WTC11 (cell line): ENCODE results near the gene ABLIM3.

Source experiments
- CREB1 ChIP-seq: sonication (generic); formaldehyde crosslinking; IDR thresholded peaks from 2 replicates; pipeline ENCODE4 v1.8.0; 2023; ENCODE audit warnings: mild to moderate bottlenecking, missing genetic modification reagents
- ELF4 ChIP-seq: sonication (generic); formaldehyde crosslinking; IDR thresholded peaks from 2 replicates; pipeline ENCODE4 v1.8.1; 2022; ENCODE audit warnings: low read depth, mild to moderate bottlenecking, moderate library complexity, missing genetic modification reagents
- EMX1 ChIP-seq: fragments of 250-450 bp; sonication (Bioruptor Pico); IDR thresholded peaks from 2 replicates; pipeline ENCODE4 v1.8.0; 2021; ENCODE audit warnings: mild to moderate bottlenecking
- FOXK1 ChIP-seq: sonication (generic); formaldehyde crosslinking; IDR thresholded peaks from 2 replicates; pipeline ENCODE4 v1.8.0; 2022; ENCODE audit warnings: mild to moderate bottlenecking, moderate library complexity, missing genetic modification reagents
- JUN ChIP-seq: sonication (generic); formaldehyde crosslinking; IDR thresholded peaks from 2 replicates; pipeline ENCODE4 v1.8.0; 2023; ENCODE audit warnings: mild to moderate bottlenecking, missing genetic modification reagents
- NFYB ChIP-seq: sonication (generic); formaldehyde crosslinking; conservative IDR thresholded peaks from 2 replicates; pipeline ENCODE4 v1.8.0; 2022; ENCODE audit warnings: low read depth, missing genetic modification reagents
- NR1H2 ChIP-seq: sonication (generic); formaldehyde crosslinking; IDR thresholded peaks from 2 replicates; pipeline ENCODE4 v1.9.0; 2021; ENCODE audit warnings: mild to moderate bottlenecking, moderate library complexity, missing genetic modification reagents
- SMAD3 ChIP-seq: sonication (generic); formaldehyde crosslinking; IDR thresholded peaks from 2 replicates; pipeline ENCODE4 v1.8.0; 2022; ENCODE audit warnings: missing genetic modification reagents, mild to moderate bottlenecking, borderline replicate concordance
- ZNF263 ChIP-seq: sonication (generic); formaldehyde crosslinking; IDR thresholded peaks from 2 replicates; pipeline ENCODE4 v1.8.1; 2022; ENCODE audit warnings: low read depth, mild to moderate bottlenecking, moderate library complexity, missing genetic modification reagents
- ZNF317 ChIP-seq: sonication (generic); formaldehyde crosslinking; IDR thresholded peaks from 2 replicates; pipeline ENCODE4 v1.8.1; 2023; ENCODE audit warnings: low read depth, mild to moderate bottlenecking, moderate library complexity, missing genetic modification reagents, borderline replicate concordance
- TF ChIP-seq, protein P1 (sequence below): fragments of 200-600 bp; IDR thresholded peaks from 2 replicates; pipeline ENCODE4 v1.8.0; 2022; ENCODE audit warnings: antibody characterized with exemption
- TF ChIP-seq, protein P2 (sequence below): sonication (generic); formaldehyde crosslinking; IDR thresholded peaks from 2 replicates; pipeline ENCODE4 v1.8.0; 2022; ENCODE audit warnings: missing genetic modification reagents

DNA sequence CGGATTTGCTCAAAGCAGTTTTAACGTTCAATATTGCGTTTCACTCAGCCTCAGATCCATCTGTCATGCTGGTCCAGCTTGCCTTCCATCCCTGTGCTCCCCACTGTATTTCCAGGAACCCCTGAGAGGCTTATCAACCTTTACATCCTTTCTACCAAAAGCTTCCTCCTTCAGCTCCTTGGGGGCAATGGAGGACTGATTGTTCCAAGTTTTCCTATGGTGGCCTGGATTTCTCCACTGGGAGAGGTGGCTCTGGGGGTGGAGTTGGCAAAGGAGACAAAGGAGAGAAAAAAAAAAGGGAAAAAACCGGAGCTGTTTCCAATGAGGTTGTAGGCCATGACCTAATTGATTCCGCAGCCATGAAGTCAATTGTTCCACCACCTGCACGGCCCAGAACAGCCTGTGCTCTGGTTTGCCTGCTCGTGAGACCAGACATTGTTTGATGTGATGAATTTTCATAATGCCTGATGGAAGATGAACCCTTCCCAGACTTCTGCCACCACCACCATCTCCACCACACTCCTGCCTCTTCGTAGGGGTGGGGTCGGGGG, 54.1 kb downstream of the ABLIM3 start:
- no peak for TF ChIP-seq FOXK1
- no peak for TF ChIP-seq NFYB (CRISPR knock-in tag)
- no peak for TF ChIP-seq ELF4
- TF ChIP-seq, protein P1, sequence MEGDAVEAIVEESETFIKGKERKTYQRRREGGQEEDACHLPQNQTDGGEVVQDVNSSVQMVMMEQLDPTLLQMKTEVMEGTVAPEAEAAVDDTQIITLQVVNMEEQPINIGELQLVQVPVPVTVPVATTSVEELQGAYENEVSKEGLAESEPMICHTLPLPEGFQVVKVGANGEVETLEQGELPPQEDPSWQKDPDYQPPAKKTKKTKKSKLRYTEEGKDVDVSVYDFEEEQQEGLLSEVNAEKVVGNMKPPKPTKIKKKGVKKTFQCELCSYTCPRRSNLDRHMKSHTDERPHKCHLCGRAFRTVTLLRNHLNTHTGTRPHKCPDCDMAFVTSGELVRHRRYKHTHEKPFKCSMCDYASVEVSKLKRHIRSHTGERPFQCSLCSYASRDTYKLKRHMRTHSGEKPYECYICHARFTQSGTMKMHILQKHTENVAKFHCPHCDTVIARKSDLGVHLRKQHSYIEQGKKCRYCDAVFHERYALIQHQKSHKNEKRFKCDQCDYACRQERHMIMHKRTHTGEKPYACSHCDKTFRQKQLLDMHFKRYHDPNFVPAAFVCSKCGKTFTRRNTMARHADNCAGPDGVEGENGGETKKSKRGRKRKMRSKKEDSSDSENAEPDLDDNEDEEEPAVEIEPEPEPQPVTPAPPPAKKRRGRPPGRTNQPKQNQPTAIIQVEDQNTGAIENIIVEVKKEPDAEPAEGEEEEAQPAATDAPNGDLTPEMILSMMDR = no peak
- TF ChIP-seq, protein P2, sequence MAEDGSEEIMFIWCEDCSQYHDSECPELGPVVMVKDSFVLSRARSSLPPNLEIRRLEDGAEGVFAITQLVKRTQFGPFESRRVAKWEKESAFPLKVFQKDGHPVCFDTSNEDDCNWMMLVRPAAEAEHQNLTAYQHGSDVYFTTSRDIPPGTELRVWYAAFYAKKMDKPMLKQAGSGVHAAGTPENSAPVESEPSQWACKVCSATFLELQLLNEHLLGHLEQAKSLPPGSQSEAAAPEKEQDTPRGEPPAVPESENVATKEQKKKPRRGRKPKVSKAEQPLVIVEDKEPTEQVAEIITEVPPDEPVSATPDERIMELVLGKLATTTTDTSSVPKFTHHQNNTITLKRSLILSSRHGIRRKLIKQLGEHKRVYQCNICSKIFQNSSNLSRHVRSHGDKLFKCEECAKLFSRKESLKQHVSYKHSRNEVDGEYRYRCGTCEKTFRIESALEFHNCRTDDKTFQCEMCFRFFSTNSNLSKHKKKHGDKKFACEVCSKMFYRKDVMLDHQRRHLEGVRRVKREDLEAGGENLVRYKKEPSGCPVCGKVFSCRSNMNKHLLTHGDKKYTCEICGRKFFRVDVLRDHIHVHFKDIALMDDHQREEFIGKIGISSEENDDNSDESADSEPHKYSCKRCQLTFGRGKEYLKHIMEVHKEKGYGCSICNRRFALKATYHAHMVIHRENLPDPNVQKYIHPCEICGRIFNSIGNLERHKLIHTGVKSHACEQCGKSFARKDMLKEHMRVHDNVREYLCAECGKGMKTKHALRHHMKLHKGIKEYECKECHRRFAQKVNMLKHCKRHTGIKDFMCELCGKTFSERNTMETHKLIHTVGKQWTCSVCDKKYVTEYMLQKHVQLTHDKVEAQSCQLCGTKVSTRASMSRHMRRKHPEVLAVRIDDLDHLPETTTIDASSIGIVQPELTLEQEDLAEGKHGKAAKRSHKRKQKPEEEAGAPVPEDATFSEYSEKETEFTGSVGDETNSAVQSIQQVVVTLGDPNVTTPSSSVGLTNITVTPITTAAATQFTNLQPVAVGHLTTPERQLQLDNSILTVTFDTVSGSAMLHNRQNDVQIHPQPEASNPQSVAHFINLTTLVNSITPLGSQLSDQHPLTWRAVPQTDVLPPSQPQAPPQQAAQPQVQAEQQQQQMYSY = no peak
- no peak for TF ChIP-seq ZNF317
- TF ChIP-seq EMX1 = no peak
- TF ChIP-seq SMAD3 (CRISPR knock-in tag) = no peak
- TF ChIP-seq NR1H2 (CRISPR knock-in tag) = no peak
- TF ChIP-seq JUN = no peak
- TF ChIP-seq ZNF263 (CRISPR knock-in tag) = no peak
- no peak for TF ChIP-seq CREB1
